ENCODE results near the gene IER3IP1.
"Not testable (repeated sequence)": the region's sequence is repeated elsewhere in the genome, so short reads cannot be mapped to it uniquely, and the experiment has no call there.

The IER3IP1 gene

GRCh38 chr18:47175898-47176575, at the start of gene IER3IP1:
IER3IP1 (minus strand) TSS chr18:47176364; CDS start chr18:47176277, 87 bp downstream.
- DNase-seq: peak; percentile 93

GRCh38 chr18:47215554-47216138, 39.5 kb upstream of the IER3IP1 start:
- DNase-seq: peak; percentile 15

- no peak for DNase-seq
Observed at GRCh38 chr18:47209171-47209570, 33.0 kb upstream of the IER3IP1 start.

GRCh38 chr18:47206945-47207637, 30.9 kb upstream of the IER3IP1 start:
- DNase-seq: no peak

- peak; percentile 45 for DNase-seq
Observed at GRCh38 chr18:47204908-47205522, 28.9 kb upstream of the IER3IP1 start.

GRCh38 chr18:47203626-47204464, 27.7 kb upstream of the IER3IP1 start:
- no peak for DNase-seq

- not testable (repeated sequence) for DNase-seq
Observed at GRCh38 chr18:47195961-47196360, 19.8 kb upstream of the IER3IP1 start.

GRCh38 chr18:47191961-47192360, 15.8 kb upstream of the IER3IP1 start:
- no peak for DNase-seq

GRCh38 chr18:47187721-47188120, 11.6 kb upstream of the IER3IP1 start:
- DNase-seq: no peak

GRCh38 chr18:47184419-47185050, 8.4 kb upstream of the IER3IP1 start:
- peak; percentile 20 for DNase-seq

GRCh38 chr18:47182156-47182555, 6.0 kb upstream of the IER3IP1 start:
- DNase-seq: not testable (repeated sequence)

GRCh38 chr18:47180765-47181164, 4.6 kb upstream of the IER3IP1 start:
- no peak for DNase-seq

GRCh38 chr18:47179520-47179919, 3.4 kb upstream of the IER3IP1 start:
- DNase-seq: no peak

GRCh38 chr18:47175283-47175897, 774 bp downstream of the IER3IP1 start:
- DNase-seq: peak; percentile 6

GRCh38 chr18:47174545-47175116, 1.5 kb downstream of the IER3IP1 start:
- DNase-seq: no peak

GRCh38 chr18:47172476-47172875, 3.7 kb downstream of the IER3IP1 start:
- no peak for DNase-seq

- no peak for DNase-seq
Observed at GRCh38 chr18:47168913-47169312, 7.3 kb downstream of the IER3IP1 start.

GRCh38 chr18:47168509-47168908, 7.7 kb downstream of the IER3IP1 start:
- no peak for DNase-seq

- no peak for DNase-seq
Observed at GRCh38 chr18:47166294-47166693, 9.9 kb downstream of the IER3IP1 start.

- no peak for DNase-seq
Observed at GRCh38 chr18:47163241-47163640, 12.9 kb downstream of the IER3IP1 start.

GRCh38 chr18:47160256-47160655, 15.9 kb downstream of the IER3IP1 start:
- DNase-seq: no peak
